Kidney (tissue), 14 donors: Measurements from ENCODE around the gene CCDC196. TPM values are rescaled to one million over a fixed set of nuclear protein-coding genes. Genes with fewer than 3 reads are reported as not detected.
A peak's percentile ranks its signal among the peaks of the same experiment; 100 is the strongest.
"Not testable (repeated sequence)": the region's sequence is repeated elsewhere in the genome, so short reads cannot be mapped to it uniquely, and the experiment has no call there.

Source experiments
- DNase-seq, 5 donors: peaks; one replicate each; pipeline ENCODE4 v3.0.0-alpha.2; 2013 to 2020
- FAIRE-seq: peaks from 2 replicates; lab custom pipeline; 2012; peaks lifted over from hg19 to GRCh38; lab: Jason Lieb, UNC
- H3K27ac ChIP-seq, 2 donors: one replicate each; pipeline ENCODE4 v1.7.0; 2013; ENCODE audit warnings: low read depth in 2 of 2, low read length in 2 of 2, inconsistent platforms in 1 of 2
- H3K27me3 ChIP-seq: one replicate; pipeline ENCODE4 v1.7.1; 2013; ENCODE audit warnings: low read length, inconsistent platforms; ENCODE audit not compliant: control insufficient read depth, insufficient read depth
- H3K36me3 ChIP-seq, 3 donors: one replicate each; pipeline versions ENCODE4 v1.7.0 to v1.7.1; 2013; ENCODE audit warnings: low read length in 3 of 3, control low read depth in 1 of 3, inconsistent platforms in 1 of 3; ENCODE audit not compliant: insufficient read depth in 3 of 3, control insufficient read depth in 2 of 3
- H3K4me1 ChIP-seq, 3 donors: one replicate each; pipeline versions ENCODE4 v1.7.0 to v1.7.1; 2013; ENCODE audit warnings: low read length in 3 of 3, inconsistent platforms in 1 of 3, low read depth in 1 of 3; ENCODE audit not compliant: control insufficient read depth in 2 of 3, insufficient read depth in 2 of 3
- H3K4me3 ChIP-seq, 3 donors: one replicate each; pipeline versions ENCODE4 v1.7.0 to v1.8.1; 2013; ENCODE audit warnings: low read length in 3 of 3, control low read depth in 1 of 3, inconsistent platforms in 1 of 3
- H3K9ac ChIP-seq, 3 donors: one replicate each; pipeline versions ENCODE4 v1.7.0 to v1.7.1; 2013; ENCODE audit warnings: low read length in 3 of 3, control low read depth in 1 of 3, inconsistent platforms in 1 of 3
- H3K9me3 ChIP-seq, 3 donors: one replicate each; pipeline versions ENCODE4 v1.7.0 to v1.7.1; 2013; ENCODE audit warnings: low read length in 3 of 3, control low read depth in 1 of 3, inconsistent platforms in 1 of 3; ENCODE audit not compliant: control insufficient read depth in 2 of 3, insufficient read depth in 1 of 3
- CTCF ChIP-seq: IDR thresholded peaks from 3 replicates; pipeline ENCODE4 v1.5.1; 2012; ENCODE audit warnings: mild to moderate bottlenecking, moderate library complexity, borderline replicate concordance; ENCODE audit not compliant: insufficient read depth; ENCODE audit errors: extremely low read depth
- intact Hi-C: fragments of 100-400 bp; cut with DNase I; formaldehyde crosslinking; loops from one replicate; pipeline ENCODE4 v1.11.1; 2022
- polyA plus RNA-seq: library from polyadenylated mRNA; stranded (reverse); fragments of 350-450 nt; fragmentation: Illumina TruSeq; extraction: RNeasy Lipid Tissue Mini Kit (QIAGEN cat#74804); gene quantifications from one replicate; pipeline ENCODE4 v1.2.3, GENCODE V29; 2014; ENCODE audit warnings: low read depth, low replicate concordance; ENCODE audit not compliant: insufficient read depth
- total RNA-seq: library from RNA; stranded (reverse); fragmentation: NEBNext Ultra II Directional; extraction: Animal tissue kit (Norgen Biotek cat#: 25700); gene quantifications from one replicate; pipeline ENCODE4 v1.2.1, GENCODE V29; 2021
- donor health status: control.
- donor health status: control.
- donor health status: control.
- donor health status: control.
- donor health status: control.
- donor health status: DM: yes; HTN: yes; CAD: no.
- donor health status: Normal renal cell carcinoma (clear cell type).

CCDC196 gene
- total and polyA plus RNA-seq, 2 donors from 2014 or later, result not detected

DNA sequence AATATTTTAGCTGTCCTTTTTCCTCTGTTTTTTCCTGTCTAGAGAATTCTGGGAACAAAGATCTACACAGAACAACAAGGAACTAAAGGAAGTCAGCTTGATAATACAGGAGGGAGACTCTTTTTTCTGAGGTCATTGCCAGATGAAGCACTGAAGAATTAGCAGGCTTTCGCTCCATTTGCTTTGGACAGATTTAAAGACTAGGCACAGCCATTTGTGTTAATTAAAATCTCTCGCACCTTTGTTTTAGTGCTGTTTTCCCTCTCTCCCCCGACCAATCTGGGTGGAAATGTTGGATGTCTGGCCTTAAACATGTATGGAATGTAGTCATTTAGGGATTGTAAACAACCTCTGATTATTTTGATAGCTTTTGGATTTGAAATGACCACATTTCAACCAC lies 12.1 kb downstream of the CCDC196 start:
- no peaks in the 10 kb centered on the region for H3K27me3 ChIP-seq
- no peak for TF ChIP-seq CTCF
- H3K4me3 ChIP-seq, result no peak overlapping the region
- no peaks in the 10 kb centered on the region for H3K4me1 ChIP-seq
- H3K36me3 ChIP-seq, result no peaks in the 10 kb centered on the region
- H3K9me3 ChIP-seq, result no peaks in the 10 kb centered on the region
- intact Hi-C loops, result no loop called here
- H3K27ac ChIP-seq, result no peak overlapping the region
- DNase-seq (peak in 1 of 5 donors; percentile 4), FAIRE-seq (no peak)
- H3K9ac ChIP-seq, result no peak overlapping the region

DNA sequence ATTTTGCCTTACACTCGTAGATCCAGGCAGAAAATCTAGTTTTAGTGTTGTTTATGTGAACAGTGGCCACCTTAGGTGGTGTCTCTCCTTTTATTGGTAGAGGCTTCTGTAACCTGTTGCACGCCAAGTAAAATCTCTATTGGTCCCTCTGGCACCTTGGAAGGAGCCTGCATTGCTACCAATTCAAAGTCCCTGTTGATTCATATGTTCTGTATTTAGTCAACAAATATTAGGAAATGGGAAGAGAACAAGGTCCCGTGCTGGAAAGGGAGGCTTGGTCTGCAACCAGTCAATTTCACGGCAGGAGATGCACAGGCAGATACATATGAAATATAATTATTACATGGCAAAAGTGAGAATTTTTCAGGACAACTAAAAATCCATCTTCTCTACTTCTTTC lies 15.4 kb downstream of the CCDC196 start:
- no peak for DNase-seq
- Histone ChIP-seq H3K4me1 (no peaks in the 10 kb centered on the region), H3K27me3 (no peaks in the 10 kb centered on the region), H3K9ac (no peak overlapping the region), H3K36me3 (no peaks in the 10 kb centered on the region), H3K27ac (no peak overlapping the region), H3K9me3 (no peaks in the 10 kb centered on the region), H3K4me3 (no peak overlapping the region)
- intact Hi-C loops, result no loop called here
- TF ChIP-seq CTCF, result no peak
- no peak for FAIRE-seq

DNA sequence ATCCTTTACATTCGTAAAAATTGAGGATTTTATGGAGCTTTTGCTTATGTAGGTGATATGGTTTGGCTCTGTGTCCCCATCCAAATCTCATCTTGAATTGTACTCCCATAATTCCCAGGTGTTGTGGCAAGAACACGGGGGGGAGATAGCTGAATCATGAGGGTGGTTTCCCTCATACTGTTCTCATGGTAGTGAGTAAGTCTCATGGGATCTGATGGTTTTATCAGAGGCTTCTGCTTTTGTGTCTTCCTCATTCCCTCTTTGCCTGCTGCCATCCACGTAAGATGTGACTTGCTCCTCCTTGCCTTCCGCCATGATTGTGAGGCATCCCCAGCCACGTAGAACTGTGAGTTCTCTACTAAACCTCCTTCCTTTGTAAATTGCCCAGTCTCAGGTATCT lies 16.7 kb downstream of the CCDC196 start:
- DNase-seq, FAIRE-seq, H3K9me3 ChIP-seq, H3K4me3 ChIP-seq, H3K9ac ChIP-seq, intact Hi-C loops, H3K27ac ChIP-seq, H3K4me1 ChIP-seq, H3K36me3 ChIP-seq, H3K27me3 ChIP-seq: not testable (repeated sequence)

DNA sequence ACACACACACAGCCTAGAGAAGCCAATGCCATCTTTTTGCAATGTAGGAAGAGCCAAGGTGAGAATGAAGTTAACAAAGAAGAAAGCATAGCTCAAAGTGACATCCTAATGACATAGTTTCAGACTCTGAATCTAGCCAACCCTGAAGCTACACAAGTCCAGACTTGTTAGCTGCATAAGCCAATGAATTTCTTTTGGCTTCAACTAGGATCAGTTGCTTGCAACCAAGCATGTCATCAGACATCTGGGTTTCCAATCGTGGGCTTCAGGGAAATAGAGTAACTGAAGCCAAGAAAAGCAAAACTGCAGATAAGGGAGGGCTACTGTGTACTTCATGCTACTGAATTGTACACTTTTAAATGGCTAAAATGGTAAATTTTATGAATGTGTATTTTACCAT lies 17.4 kb downstream of the CCDC196 start:
- Histone ChIP-seq H3K27ac (no peak overlapping the region), H3K4me3 (no peak overlapping the region), H3K9ac (no peak overlapping the region), H3K36me3 (no peaks in the 10 kb centered on the region), H3K4me1 (peaks cover 0 to 2% (median 0%) of the 10 kb centered on the region in 3 donors), H3K27me3 (no peaks in the 10 kb centered on the region), H3K9me3 (no peaks in the 10 kb centered on the region)
- intact Hi-C loops, result no loop called here
- TF ChIP-seq CTCF, result no peak
- no peak for FAIRE-seq
- DNase-seq, result peak in 1 of 5 donors; percentile 3
